ENCODE measurements around the gene DTNB.
A peak's percentile ranks its signal among the peaks of the same experiment; 100 is the strongest.

The DTNB gene

GRCh38 chr2:25673300-25674076 lies at the start of gene DTNB:
DTNB (minus strand) TSS chr2:25673577; CDS start chr2:25652660, 20,917 bp downstream.
- Histone ChIP-seq H3K36me3 (replicated peaks; ENCODE audit: low read depth, low read length) (no peaks in the 10 kb centered on the region), H2AFZ (ENCODE audit: low read depth, low read length) (peak within 1 kb of the TSS; percentile 89), H3K9ac (ENCODE audit: low read length) (peak within 1 kb of the TSS; percentile 81), H3K79me2 (ENCODE audit: low read length) (peaks cover 21% of the 10 kb centered on the region), H3K9me3 (ENCODE audit: insufficient read depth, low read length) (no peaks in the 10 kb centered on the region), H3K4me3 (ENCODE audit: low read length) (peak within 1 kb of the TSS; percentile 98), H3K27ac (ENCODE audit: low read length) (peak within 1 kb of the TSS; percentile 47), H3K27me3 (ENCODE audit: low read depth, low read length) (peaks cover 15% of the 10 kb centered on the region), H3K4me1 (ENCODE audit: low read length) (peaks cover 7% of the 10 kb centered on the region; the same call in 1 of the 2 replicates), H4K20me1 (ENCODE audit: insufficient read depth, low read length) (no peaks in the 10 kb centered on the region; the same call in 1 of the 2 replicates), H3K4me2 (ENCODE audit: low read length) (peak within 1 kb of the TSS; percentile 88)
- TF ChIP-seq CTCF (IDR thresholded peaks at IDR 0.05; ENCODE audit: low read depth, low read length): no peak
- no peak for TF ChIP-seq EZH2phosphoT487 (IDR thresholded peaks at IDR 0.05; ENCODE audit: low read depth)

- no peak overlapping the region for H3K4me3 ChIP-seq (ENCODE audit: low read length)
- H3K4me2 ChIP-seq (ENCODE audit: low read length): 0 out of 2 replicates have a peak overlapping the region, but pooled peaks have one; percentile 0
- no peaks in the 10 kb centered on the region for H3K79me2 ChIP-seq (ENCODE audit: low read length)
- peaks cover 39% of the 10 kb centered on the region for H3K4me1 ChIP-seq (ENCODE audit: low read length)
- H2AFZ ChIP-seq (ENCODE audit: low read depth, low read length): no peak overlapping the region
- no peaks in the 10 kb centered on the region for H3K36me3 ChIP-seq (replicated peaks; ENCODE audit: low read depth, low read length)
- H3K27me3 ChIP-seq (ENCODE audit: low read depth, low read length): peaks cover 15% of the 10 kb centered on the region
- H3K9me3 ChIP-seq (ENCODE audit: insufficient read depth, low read length): no peaks in the 10 kb centered on the region
- H4K20me1 ChIP-seq (ENCODE audit: insufficient read depth, low read length): no peaks in the 10 kb centered on the region
- TF ChIP-seq CTCF (IDR thresholded peaks at IDR 0.05; ENCODE audit: low read depth, low read length) (no peak), EZH2phosphoT487 (IDR thresholded peaks at IDR 0.05; ENCODE audit: low read depth) (no peak)
- no peak overlapping the region for H3K9ac ChIP-seq (ENCODE audit: low read length)
- no peak overlapping the region for H3K27ac ChIP-seq (ENCODE audit: low read length)
Observed at GRCh38 chr2:25722224-25722623, 48.8 kb upstream of the DTNB start.

GRCh38 chr2:25720575-25720974 lies 47.2 kb upstream of the DTNB start:
- H4K20me1 ChIP-seq (ENCODE audit: insufficient read depth, low read length): no peaks in the 10 kb centered on the region
- no peaks in the 10 kb centered on the region for H3K9me3 ChIP-seq (ENCODE audit: insufficient read depth, low read length)

More at GRCh38 chr2:25720575-25720974, 47.2 kb upstream of the DTNB start:
- Histone ChIP-seq H3K4me2 (ENCODE audit: low read length) (no peak overlapping the region), H3K4me3 (ENCODE audit: low read length) (no peak overlapping the region), H3K4me1 (ENCODE audit: low read length) (peaks cover 26% of the 10 kb centered on the region), H3K27ac (ENCODE audit: low read length) (no peak overlapping the region), H3K9ac (ENCODE audit: low read length) (no peak overlapping the region), H3K36me3 (replicated peaks; ENCODE audit: low read depth, low read length) (no peaks in the 10 kb centered on the region), H3K27me3 (ENCODE audit: low read depth, low read length) (peaks cover 15% of the 10 kb centered on the region), H3K79me2 (ENCODE audit: low read length) (no peaks in the 10 kb centered on the region), H2AFZ (ENCODE audit: low read depth, low read length) (no peak overlapping the region)
- TF ChIP-seq EZH2phosphoT487 (IDR thresholded peaks at IDR 0.05; ENCODE audit: low read depth): no peak
- no peak for TF ChIP-seq CTCF (IDR thresholded peaks at IDR 0.05; ENCODE audit: low read depth, low read length)
